ENCODE data around the gene GPC6. TPM values are rescaled to one million over a fixed set of nuclear protein-coding genes. Genes with fewer than 3 reads are reported as not detected.

GPC6 gene
- polyA plus RNA-seq, 10 donors = 8.0 to 21.9 (median 15.3) TPM

DNA sequence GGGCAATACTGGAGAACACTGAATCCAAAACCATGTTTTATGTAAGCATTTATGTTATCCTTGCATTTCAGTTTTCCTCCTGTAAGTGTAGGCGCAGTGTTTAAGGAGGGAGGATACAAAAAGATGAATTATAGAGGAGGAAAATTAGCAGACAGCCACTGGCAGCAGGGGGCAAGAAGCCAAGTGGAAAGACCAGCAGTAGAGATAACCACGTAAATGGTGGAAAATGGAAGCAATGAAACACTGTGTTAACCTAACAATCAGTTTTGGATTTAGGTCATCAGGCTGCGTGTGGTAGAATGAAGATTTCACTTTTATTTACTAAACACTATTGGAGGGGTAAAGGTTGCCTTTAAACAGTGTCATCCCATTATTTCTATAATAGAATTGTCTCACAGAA, 447.3 kb downstream of the GPC6 start:
- DNase-seq = no peak

DNA sequence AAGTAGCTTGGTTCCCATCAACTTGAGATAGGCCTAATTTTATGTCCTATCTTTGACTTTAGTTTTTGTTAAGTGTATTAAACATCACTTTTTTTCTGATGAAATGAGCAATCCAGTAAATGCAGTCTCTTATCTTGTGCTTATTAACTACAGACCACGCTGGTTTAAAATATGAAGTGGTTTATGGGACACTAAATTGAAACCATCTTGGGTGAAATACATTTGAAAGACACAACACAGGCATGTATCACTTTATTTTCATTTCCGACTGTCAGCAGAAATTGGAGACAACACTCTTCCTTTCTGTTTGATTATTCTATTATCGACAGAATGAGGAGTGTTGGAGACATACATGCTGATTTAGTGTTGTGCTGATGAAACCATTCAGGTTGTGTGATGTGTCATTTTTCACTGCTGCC, 447.7 kb downstream of the GPC6 start:
- DNase-seq = no peak

DNA sequence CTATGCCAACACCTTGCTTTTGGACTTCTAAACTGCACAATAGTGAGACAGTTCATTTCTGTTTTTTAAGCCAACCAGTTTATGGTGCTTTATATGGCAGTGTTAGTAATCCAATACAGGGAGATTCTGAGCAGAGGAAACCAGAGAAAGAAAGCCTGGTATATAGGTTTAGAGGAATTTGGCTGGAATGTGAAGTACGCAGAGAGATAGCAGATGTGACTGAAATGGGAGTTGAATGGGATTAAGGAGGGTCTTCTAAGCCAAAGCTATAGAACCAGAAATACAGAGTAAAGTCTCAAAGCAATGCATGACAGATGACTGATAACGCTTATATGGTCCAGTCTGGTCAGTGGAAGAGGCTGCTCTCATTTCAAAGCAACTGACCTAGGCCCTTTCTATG, 453.7 kb downstream of the GPC6 start:
- DNase-seq = no peak

DNA sequence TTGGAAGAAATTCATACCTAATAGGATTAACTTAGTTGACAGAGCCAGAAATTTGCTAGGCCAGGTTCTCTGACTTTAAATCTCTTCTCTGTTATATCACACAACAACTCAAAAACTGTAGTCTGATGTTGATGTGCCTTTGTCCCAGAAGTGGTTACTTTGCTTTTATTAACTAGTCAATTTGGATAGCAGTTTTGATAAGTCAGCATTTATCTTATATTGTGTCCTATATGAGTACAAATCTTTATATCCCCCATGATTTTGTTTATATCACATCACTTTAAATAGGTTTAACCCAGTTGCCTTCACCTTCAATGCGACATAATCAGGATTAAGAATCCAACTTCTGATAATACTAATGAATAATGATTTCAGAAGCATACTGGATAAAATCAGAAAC, 459.3 kb downstream of the GPC6 start:
- DNase-seq = no peak

DNA sequence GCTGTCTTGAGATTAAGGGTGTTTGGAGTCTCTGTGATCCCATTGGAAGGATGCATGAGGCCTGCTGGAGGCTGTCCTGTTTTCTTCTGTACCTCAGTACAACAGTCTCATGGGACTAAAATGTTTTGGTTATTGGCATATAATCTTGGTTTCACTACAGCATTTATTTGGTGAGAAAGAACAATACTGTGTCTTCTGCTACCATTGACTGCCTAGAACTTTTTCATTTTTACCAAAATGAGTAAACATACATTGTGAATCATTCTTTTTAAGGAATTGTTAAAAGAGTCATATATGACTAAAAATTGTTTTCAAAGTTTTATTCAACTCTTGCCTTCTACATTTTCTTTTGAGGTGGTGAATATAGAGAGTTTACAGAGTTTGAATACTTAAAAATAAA, 459.8 kb downstream of the GPC6 start:
- no peak for DNase-seq

DNA sequence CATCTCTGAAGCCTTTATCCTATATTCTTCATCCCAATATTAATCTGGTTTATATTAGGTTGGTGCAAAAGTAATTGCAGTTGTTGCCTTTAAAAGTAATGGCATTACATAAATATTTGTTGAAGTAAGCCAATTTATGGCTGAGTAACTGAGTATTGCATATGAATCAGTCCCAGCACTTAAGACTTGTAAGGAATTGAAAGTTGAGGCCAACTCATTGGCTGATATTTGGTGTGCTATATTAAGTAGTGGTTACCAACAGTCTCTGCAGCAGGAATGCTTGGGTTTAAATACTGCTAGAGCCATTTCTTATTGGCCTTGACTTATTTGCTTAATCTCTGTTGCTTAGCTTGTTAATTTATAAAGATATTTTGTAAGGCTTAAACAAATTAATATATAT, 460.7 kb downstream of the GPC6 start:
- no peak for DNase-seq

DNA sequence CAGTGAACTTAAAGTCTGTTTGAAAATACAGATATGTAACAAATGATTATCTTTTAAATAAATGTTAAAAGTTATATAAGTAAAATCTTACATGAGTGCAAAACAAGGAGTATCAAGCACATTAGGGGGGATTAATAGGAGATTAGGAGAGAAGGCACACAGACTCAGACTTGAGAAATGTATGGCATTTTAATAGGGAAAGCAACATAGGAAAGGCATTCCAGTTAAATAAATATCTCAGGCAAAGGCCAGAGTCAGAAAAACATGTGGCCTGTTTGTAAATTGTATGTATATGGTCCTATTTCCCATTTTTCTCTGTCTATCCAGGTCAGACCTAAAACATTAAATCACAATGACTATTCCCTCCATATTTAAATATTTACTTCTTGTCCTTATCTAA, 462.7 kb downstream of the GPC6 start:
- no peak for DNase-seq

DNA sequence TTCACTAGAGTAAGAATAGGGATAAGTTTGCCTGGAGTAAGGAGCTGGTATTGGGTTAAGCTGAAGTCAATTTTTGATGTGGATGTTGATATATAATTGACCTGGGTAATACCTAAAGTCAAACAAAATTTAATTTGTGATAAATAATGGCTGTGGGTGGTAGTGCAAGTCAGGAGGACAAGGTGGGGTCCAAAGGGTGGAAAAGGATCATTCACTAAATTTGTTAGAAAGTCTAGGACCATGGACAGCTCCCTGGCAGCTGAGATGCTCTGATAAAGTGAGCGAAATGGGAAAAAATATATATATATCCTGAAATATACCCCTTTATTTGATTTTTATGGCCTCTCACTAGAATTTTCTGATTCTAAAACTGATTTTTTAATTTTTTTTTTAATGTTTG, 463.5 kb downstream of the GPC6 start:
- DNase-seq = peak; percentile 34 to 72 (median 69)

DNA sequence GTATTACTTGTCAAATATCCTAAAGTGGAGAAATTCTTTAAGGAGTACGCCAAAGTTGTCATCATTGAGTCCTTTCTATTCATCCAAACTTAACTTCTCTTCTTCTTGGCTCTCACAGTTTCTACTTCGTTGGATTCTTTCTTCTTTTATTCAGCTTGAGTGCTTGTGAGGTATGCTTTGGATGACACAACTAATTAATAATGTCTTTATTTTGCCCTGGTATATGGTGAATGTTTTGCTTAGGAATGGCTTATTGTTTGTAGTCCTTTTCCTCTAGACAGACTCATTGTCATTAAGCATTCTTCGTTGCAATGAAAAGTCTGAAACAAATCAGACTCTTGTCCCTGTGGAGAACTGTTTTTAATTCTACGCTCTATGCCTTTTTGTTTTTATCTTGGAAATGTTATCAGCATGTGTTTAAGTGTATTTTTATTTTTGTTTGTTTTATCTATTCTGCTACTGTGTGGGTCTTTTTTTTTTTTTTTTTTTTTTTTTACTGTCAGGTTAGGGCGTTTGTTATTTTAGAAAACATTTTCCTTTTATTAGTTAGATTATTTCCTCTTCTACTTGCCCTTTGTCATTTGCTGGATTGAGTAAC, 471.5 kb downstream of the GPC6 start:
- DNase-seq = no peak

DNA sequence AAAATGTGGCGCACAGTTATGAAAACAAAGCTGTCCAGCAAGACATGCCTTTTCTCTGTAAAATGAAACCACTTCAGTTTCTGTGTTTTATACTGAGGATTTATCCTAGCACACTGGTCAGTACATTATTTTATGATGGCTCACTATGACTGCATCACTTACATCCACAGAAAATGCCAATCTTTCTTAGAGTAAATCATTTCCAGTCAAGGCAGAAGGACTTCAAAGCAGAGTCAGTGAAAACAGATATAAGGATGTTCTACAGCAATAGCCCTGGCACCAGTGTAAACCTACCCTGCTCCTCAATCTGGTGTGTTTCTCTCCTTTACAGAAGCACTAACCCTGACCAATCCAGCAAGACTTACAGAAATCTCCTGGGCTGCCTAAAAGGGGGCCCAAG, 473.5 kb downstream of the GPC6 start:
- DNase-seq = no peak

DNA sequence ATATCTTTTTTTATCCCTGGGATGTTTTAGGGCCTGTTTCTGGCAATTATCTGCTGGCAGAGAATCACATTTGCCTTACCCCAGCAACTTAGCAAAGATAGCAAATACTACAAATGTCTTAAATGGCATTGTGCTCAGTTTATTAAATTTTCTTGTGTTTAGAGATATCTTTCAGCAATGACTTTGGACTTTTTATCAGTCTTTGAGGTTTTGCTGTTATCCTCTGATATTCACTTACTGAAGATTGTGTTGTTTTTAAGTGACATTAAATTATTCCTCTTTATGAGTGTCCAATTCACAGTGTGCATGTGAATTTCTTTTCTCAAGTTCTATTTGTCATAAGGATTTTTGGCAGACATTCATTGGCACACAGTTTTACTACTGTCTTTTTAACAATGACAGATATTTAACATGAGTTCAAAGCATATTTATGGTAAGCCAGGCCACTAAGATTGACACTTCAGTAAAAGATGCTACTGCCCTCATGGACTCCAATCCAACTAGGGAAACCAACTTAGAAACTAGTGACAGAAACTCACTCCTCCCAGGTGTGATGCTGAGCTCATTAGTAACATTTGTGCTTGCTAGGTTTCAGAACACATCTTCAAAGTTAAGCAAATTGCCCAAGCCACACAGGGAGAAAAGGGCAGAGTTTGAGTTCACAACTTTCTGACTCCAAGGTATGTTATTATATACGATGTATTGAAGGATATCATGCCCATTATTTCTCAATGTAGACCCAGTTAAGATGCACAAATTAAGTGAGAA, 481.9 kb downstream of the GPC6 start:
- DNase-seq = no peak

DNA sequence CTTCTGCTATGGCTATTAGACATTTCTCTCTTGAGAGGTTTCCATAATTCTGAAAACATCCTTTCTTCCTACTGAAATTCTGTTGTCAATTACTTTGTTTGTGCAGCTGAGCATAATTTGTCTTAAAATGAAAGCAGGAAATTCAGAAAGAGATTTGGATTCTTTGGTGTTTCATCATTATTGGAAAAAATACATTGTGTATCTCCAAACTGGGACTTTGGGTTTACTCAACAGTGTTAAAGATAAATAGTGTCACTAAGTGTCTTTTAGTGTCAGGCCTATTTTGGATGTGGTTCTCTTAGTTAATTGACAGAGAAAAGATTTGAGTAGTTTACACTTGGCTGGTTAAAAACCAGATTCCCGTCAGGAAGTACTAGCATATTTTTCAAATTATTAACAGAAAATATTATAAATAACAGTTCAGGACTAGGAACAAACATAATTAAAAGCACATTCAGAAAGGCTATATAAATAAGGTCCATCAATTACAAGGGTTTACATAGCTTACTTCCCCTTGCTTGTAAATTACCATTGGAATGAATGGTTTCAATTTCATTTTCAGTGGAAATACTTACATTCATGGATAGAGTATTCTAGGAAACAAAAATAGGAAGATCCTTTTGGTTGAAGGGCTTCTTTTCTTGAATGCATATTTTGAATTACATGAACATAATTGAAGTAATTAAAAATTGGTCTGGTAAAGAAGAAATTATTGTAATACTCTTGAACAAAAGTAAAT, 483.1 kb downstream of the GPC6 start:
- peak; percentile 30 to 48 (median 35) for DNase-seq

DNA sequence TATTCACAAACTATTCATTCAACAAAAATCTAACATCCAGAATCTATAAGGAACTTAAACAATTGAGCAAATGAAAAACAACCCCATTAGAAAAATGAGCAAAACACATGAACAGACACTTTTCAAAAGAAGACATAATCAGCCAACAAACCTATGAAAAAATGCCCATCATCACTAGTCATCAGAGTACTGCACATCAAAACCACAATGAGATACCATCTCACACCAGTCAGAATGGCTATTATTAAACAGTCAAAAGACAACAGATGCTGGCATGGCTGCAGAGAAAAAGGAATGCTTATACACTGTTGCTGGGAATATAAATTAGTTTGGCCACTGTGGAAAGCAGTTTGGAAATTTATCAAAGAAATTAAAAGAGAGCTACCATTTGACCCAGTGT, 487.6 kb downstream of the GPC6 start:
- DNase-seq = no peak

DNA sequence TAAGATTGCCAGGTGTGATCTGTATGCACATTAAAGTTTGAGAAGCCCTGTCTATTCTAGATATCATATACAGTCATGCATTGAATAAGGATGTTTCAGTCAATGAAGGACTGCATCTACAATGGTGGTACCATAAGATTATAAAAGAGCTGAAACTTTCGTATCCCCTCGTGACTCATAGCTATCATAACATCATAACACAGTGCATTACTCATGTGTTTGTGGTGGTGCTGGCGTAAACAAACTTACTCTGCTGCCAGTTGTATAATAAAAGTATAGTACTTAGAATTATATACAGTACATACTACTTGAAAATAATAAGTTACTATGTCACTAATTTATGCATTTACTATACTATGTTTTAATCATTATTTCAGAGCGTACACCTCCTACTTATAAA, 489.3 kb downstream of the GPC6 start:
- no peak for DNase-seq

DNA sequence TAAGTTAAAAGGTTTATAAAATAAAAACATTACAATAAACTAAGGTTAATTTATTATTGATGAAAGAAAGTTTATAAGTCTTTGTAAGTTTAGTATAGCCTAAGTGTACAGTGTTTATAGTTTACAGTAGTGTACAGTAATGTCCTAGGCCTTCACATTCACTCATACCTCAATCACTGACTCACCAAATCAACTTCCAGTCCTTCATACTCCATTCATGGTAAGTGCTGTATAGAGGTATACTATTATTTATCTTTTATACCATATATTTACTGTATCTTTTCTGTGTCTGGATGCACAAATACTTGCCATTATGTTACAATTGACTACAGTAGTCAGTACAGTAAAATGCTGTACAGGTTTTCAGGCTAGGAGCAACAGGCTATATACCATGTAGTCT, 490.0 kb downstream of the GPC6 start:
- no peak for DNase-seq

DNA sequence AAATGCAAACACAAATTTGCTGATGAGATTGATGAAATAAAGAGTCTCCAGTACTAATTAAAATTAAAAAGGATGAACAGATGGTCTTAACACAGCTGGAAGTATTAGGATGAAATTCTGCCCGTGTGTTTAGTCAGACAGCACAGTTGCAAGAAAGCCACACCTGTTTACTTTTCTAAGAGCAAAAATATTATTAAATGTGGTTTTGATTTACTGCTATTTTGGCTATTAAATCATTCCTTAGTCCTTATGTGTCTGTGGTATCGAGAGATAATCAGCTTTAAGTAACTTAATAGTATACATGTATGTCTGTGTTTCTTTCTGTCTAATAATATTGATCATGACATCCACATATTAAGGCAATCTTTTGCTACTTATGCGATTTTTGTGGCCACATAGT, 494.9 kb downstream of the GPC6 start:
- DNase-seq = no peak

DNA sequence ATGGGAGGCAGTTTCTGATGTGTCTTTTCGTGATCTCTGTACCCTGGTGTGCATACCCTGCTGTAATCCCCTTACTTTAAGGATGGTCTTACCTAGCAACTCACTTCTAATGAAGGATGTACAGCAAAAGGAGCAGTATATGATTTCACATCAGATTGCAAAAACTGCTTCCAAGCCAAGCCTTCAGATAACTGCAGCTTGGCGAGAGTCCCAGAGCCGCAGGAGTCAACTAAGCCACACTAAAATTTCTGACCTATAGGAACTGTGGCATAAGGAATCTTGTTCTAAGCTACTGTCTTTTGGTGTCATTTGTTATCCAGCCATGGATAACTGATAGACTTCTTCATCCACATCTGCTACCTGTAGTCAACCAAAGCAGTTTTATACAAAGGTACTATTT, 496.7 kb downstream of the GPC6 start:
- DNase-seq = no peak

DNA sequence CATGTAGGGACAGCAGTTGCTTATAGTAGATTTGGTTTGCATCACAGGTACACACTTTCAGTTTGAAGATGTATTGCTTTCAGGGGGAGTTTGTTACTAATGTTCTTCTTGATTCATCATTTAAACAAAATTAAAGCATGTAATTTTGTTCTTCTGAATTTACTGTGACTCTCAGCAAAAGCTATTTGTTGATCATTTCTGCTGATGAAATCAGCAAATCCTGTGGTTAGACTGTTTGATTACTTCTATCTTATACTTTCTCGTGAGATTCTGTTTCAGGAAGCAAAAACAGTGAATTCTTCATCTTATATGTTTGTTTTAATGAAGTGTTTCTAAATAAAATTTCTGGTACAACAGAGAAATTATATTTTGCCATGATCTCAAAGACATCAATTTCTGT, 497.6 kb downstream of the GPC6 start:
- DNase-seq = no peak

DNA sequence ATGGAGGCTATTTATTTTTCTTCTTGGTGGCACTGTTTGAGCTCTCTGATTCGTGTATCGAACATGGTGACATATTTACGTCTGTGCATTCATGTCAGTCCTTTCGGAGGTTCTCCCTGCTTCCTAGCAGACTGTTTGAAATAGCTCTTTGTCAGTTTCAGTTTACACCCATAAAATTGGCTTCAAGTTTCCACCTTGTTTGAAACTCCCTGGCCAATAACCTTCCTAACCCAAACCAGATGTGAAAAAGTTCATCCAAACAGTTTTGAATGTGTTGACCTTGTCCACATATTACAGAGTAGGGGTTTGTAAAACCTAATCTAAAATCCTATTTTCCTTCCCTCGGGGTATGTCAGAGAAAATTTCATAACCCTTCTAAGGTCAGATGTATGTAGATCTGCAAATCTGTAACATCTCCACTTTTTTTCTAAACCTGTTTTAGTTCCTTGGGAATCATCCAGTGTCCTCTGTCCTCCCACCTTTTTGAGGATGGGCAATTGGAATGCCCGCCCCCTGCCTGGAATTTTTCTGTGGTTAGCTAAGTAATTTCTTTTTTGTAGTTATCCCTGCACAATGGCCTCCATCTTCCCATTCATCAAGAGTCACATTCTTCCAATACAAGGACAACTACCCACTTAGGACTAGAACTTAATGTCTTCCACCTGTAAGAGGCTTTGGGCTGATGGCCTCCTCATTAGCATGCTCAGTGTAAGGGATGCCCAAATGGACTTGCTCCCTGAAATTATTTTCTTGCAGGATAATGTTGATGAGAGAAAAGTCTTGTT, 499.8 kb downstream of the GPC6 start:
- DNase-seq = peak; percentile 30 to 72 (median 59)

DNA sequence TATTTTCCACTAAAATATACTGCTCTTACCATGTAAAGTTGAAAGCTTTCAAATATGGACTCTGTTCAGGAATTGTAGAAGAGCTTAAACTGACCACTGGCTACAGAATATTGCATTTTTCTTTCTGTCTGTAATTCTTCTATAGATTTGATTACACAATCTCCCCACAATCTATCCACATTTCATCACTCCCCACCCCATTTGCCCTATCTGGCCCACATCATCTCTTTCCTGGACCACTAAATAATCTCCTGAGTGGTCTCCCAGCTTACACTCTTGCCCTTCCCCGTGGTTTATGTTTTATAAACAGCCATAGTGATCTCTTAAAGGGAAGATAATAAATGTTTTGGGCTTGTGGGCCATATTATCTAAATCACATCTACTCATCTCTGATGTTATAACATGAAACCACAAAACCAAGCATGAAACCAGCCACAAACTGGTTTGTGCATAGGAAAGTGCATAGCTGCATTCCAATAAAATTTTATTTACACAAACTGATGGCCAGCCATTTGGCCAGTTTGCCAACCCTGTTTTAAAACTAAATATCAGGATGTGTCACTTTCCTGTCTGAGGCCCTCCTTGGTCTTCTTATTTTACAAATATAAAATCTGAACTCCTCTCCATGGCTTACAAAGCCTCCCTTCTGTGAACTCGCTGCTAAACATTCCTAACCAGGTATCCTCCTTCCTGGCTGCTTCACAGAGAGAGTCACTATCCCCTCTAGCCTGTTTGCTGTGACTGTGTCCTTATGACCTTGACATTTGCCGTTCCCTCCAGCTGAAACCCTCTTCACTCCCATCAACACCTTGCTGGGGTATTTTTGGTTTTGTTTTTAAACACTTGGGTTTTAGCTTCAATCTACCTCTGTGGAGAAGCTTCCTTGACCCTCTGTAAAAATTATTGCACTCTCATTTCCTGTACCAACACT, 500.9 kb downstream of the GPC6 start:
- DNase-seq = peak; percentile 18 to 51 (median 34)

DNA sequence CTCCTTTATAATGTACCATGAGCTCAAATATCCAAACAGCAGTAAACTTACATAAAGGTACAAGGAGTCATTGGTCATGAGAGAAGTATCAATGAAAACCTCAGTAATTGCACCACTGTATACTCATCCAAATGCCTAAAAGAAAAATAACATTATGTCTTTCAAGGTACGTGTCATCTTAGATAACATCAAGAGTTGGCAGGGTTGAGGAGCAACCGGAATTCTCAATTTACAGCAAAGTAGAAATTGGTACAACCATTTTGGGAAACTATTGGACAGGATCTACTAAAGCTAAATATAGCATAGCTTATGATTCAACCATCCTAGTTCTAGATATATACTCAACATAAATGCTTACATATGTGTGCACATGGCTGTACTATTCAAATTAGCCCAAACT, 502.8 kb downstream of the GPC6 start:
- DNase-seq = no peak
